Neural progenitor cell (in vitro differentiated cells): Measurements from ENCODE around the gene SELENOP. TPM values are rescaled to one million over a fixed set of nuclear protein-coding genes. Genes with fewer than 3 reads are reported as not detected.

Experiments
- DNase-seq: peaks from one replicate; pipeline ENCODE4 v3.0.0-alpha.2; 2016; ENCODE audit warnings: low spot score
- H2AFZ ChIP-seq: fragments of 200-600 bp; sonication (generic); replicated peaks from 2 replicates; pipeline ENCODE4 v1.6.1; 2016; ENCODE audit warnings: antibody characterized with exemption
- H3F3A ChIP-seq: fragments of 200-600 bp; sonication (generic); 2 replicates; pipeline ENCODE4 v1.6.1; 2016; ENCODE audit warnings: antibody characterized with exemption, low read depth
- H3K27ac ChIP-seq: fragments of 200-600 bp; sonication (generic); 2 replicates; pipeline ENCODE4 v1.5.1; 2016; ENCODE audit warnings: mild to moderate bottlenecking
- H3K27me3 ChIP-seq: fragments of 200-600 bp; sonication (generic); 2 replicates; pipeline ENCODE4 v1.6.1; 2016; ENCODE audit warnings: mild to moderate bottlenecking, moderate library complexity
- H3K36me3 ChIP-seq: fragments of 200-600 bp; sonication (generic); 2 replicates; pipeline ENCODE4 v1.5.1; 2016
- H3K4me1 ChIP-seq: fragments of 200-600 bp; sonication (generic); 2 replicates; pipeline ENCODE4 v1.6.1; 2016; ENCODE audit warnings: mixed run types
- H3K4me2 ChIP-seq: fragments of 200-600 bp; sonication (generic); 2 replicates; pipeline ENCODE4 v1.6.1; 2016
- H3K4me3 ChIP-seq: fragments of 200-600 bp; sonication (generic); 2 replicates; pipeline ENCODE4 v1.5.1; 2016
- H3K79me2 ChIP-seq: fragments of 200-600 bp; sonication (generic); 2 replicates; pipeline ENCODE4 v1.6.1; 2016; ENCODE audit warnings: low read depth
- H3K9ac ChIP-seq: fragments of 200-600 bp; sonication (generic); 2 replicates; pipeline ENCODE4 v1.6.1; 2016
- H3K9me3 ChIP-seq: fragments of 200-600 bp; sonication (generic); 2 replicates; pipeline ENCODE4 v1.5.1; 2016; ENCODE audit warnings: low read depth
- H4K20me1 ChIP-seq: fragments of 200-600 bp; sonication (generic); 2 replicates; pipeline ENCODE4 v1.6.1; 2016; ENCODE audit warnings: low read depth
- H3K27ac Mint-ChIP-seq: 3 replicates; pipeline ENCODE4 v1.8.0; 2021; ENCODE audit warnings: mixed read lengths
- H3K27me3 Mint-ChIP-seq: 2 replicates; pipeline ENCODE4 v1.8.0; 2022; ENCODE audit warnings: low read depth, mild to moderate bottlenecking, inconsistent platforms, moderate library complexity, mixed read lengths; ENCODE audit not compliant: insufficient read depth
- H3K36me3 Mint-ChIP-seq: 3 replicates; pipeline ENCODE4 v1.8.0; 2021; ENCODE audit warnings: mixed read lengths
- H3K4me1 Mint-ChIP-seq: 3 replicates; pipeline ENCODE4 v1.8.0; 2021; ENCODE audit warnings: mixed read lengths
- H3K4me3 Mint-ChIP-seq: 3 replicates; pipeline ENCODE4 v1.8.0; 2021; ENCODE audit warnings: mild to moderate bottlenecking, moderate library complexity, mixed read lengths
- H3K9me3 Mint-ChIP-seq: 3 replicates; pipeline ENCODE4 v1.8.0; 2020; ENCODE audit warnings: mixed read lengths
- CTCF ChIP-seq: fragments of 200-600 bp; sonication (generic); IDR thresholded peaks from 2 replicates; pipeline ENCODE4 v1.5.1; 2017; ENCODE audit warnings: antibody characterized with exemption, mild to moderate bottlenecking
- EZH2 ChIP-seq: fragments of 200-600 bp; sonication (generic); IDR thresholded peaks from 2 replicates; pipeline ENCODE4 v1.6.1; 2017; ENCODE audit warnings: antibody characterized with exemption, mild to moderate bottlenecking, moderate library complexity
- EZH2phosphoT487 ChIP-seq: fragments of 200-600 bp; sonication (generic); IDR thresholded peaks from 2 replicates; pipeline ENCODE4 v1.6.1; 2017; ENCODE audit warnings: antibody characterized with exemption
- total RNA-seq: library from RNA; depleted of rRNA; stranded (reverse); fragments of >200 nt; gene quantifications from 2 replicates; pipeline ENCODE4 v1.2.3, GENCODE V29; 2015; ENCODE audit warnings: low replicate concordance

SELENOP gene
- total RNA-seq, 1 donor from 2014 or later = 1.4 TPM

- TF ChIP-seq EZH2phosphoT487 = no peak
- no peak for TF ChIP-seq CTCF
- TF ChIP-seq EZH2 = no peak
- Histone ChIP-seq H3K4me3 (no peak overlapping the region), H2AFZ (no peak overlapping the region), H3K27ac (no peak overlapping the region), H3F3A (no peaks in the 10 kb centered on the region), H3K79me2 (no peaks in the 10 kb centered on the region), H3K9me3 (no peaks in the 10 kb centered on the region), H3K4me1 (no peaks in the 10 kb centered on the region), H3K4me2 (no peak overlapping the region), H3K36me3 (no peaks in the 10 kb centered on the region), H3K27me3 (no peaks in the 10 kb centered on the region), H4K20me1 (no peaks in the 10 kb centered on the region), H3K9ac (no peak overlapping the region)
- Mint-ChIP-seq H3K4me3 (no peak overlapping the region), H3K27me3 (peaks cover 2% of the 10 kb centered on the region), H3K4me1 (no peaks in the 10 kb centered on the region), H3K9me3 (peaks cover 3% of the 10 kb centered on the region), H3K36me3 (no peaks in the 10 kb centered on the region), H3K27ac (no peak overlapping the region)
- no peak for DNase-seq
These were observed 51.3 kb downstream of the SELENOP start for GRCh38 chr5:42760426-42760825.

- Histone ChIP-seq H3K4me1 (no peaks in the 10 kb centered on the region), H3K9me3 (no peaks in the 10 kb centered on the region), H2AFZ (no peak overlapping the region), H3K4me2 (no peak overlapping the region), H3K4me3 (no peak overlapping the region), H3K27me3 (no peaks in the 10 kb centered on the region), H3K27ac (no peak overlapping the region), H4K20me1 (no peaks in the 10 kb centered on the region), H3F3A (no peaks in the 10 kb centered on the region), H3K79me2 (no peaks in the 10 kb centered on the region), H3K9ac (no peak overlapping the region), H3K36me3 (no peaks in the 10 kb centered on the region)
- Mint-ChIP-seq H3K4me3 (no peak overlapping the region), H3K9me3 (no peaks in the 10 kb centered on the region), H3K27ac (no peak overlapping the region), H3K36me3 (no peaks in the 10 kb centered on the region), H3K4me1 (no peaks in the 10 kb centered on the region), H3K27me3 (peaks cover 2% of the 10 kb centered on the region)
- no peak for DNase-seq
- no peak for TF ChIP-seq EZH2phosphoT487
- no peak for TF ChIP-seq EZH2
- TF ChIP-seq CTCF = no peak
These were observed 52.2 kb downstream of the SELENOP start for GRCh38 chr5:42759456-42759855.

GRCh38 chr5:42756606-42757601, 54.8 kb downstream of the SELENOP start, which contains the start of gene CCDC152:
Gene CCDC152 (plus strand): TSS chr5:42756818. CDS start chr5:42759122, 2,304 bp downstream.
- Histone ChIP-seq H3K27ac (no peak within 1 kb of the TSS), H3K4me3 (peak within 1 kb of the TSS; percentile 59), H3K4me2 (peak within 1 kb of the TSS; percentile 72), H2AFZ (peak within 1 kb of the TSS; percentile 90), H4K20me1 (no peaks in the 10 kb centered on the region), H3F3A (no peaks in the 10 kb centered on the region), H3K79me2 (no peaks in the 10 kb centered on the region), H3K9ac (no peak within 1 kb of the TSS), H3K27me3 (no peaks in the 10 kb centered on the region), H3K9me3 (no peaks in the 10 kb centered on the region), H3K4me1 (no peaks in the 10 kb centered on the region), H3K36me3 (no peaks in the 10 kb centered on the region)
- H3K4me3 Mint-ChIP-seq = no peak within 1 kb of the TSS
- TF ChIP-seq EZH2 (no peak), CTCF (no peak), EZH2phosphoT487 (no peak)
- no peaks in the 10 kb centered on the region for H3K36me3 Mint-ChIP-seq
- no peaks in the 10 kb centered on the region for H3K9me3 Mint-ChIP-seq
- H3K4me1 Mint-ChIP-seq = no peaks in the 10 kb centered on the region
- H3K27ac Mint-ChIP-seq = no peak within 1 kb of the TSS
- peak; percentile 58 for DNase-seq
- H3K27me3 Mint-ChIP-seq = peaks cover 2% of the 10 kb centered on the region
